Stimulated activated CD8-positive, alpha-beta memory T cell treated with anti-CD3 and anti-CD28 coated beads, Interleukin-4, amount 100 ng/mL, for 48 hours (primary cell): ENCODE measurements around the gene RPTN.

Experiments
- DNase-seq: peaks from one replicate; pipeline ENCODE4 v3.0.0-alpha.2; 2020

Gene RPTN

GRCh38 chr1:152110365-152110859 is 48.6 kb downstream of the RPTN start:
- peak; percentile 48 for DNase-seq

- DNase-seq = no peak
Observed at GRCh38 chr1:152109998-152110294, 49.1 kb downstream of the RPTN start.

- no peak for DNase-seq
Observed at GRCh38 chr1:152109231-152109997, 49.6 kb downstream of the RPTN start.

- DNase-seq = no peak
Observed at GRCh38 chr1:152108882-152109222, 50.2 kb downstream of the RPTN start.

GRCh38 chr1:152107984-152108881 is 50.8 kb downstream of the RPTN start:
- no peak for DNase-seq

GRCh38 chr1:152107031-152107983 is 51.7 kb downstream of the RPTN start:
- no peak for DNase-seq

- DNase-seq = no peak
Observed at GRCh38 chr1:152104854-152105253, 54.2 kb downstream of the RPTN start.
